K562 (cell line): Measurements from ENCODE around the gene TMA16. TPM values are rescaled to one million over a fixed set of nuclear protein-coding genes. Genes with fewer than 3 reads are reported as not detected.

Experiments used
- ATF1 ChIP-seq, 2 experiments: fragments of 450-650 bp in 1 of 2; IDR thresholded peaks; 2 replicates each; pipeline ENCODE4 v1.6.1; 2016; ENCODE audit warnings: missing compliant biosample characterization in 1 of 2, missing genetic modification characterization in 1 of 2
- CREB5 ChIP-seq: fragments of 250-450 bp; sonication (Bioruptor Pico); IDR thresholded peaks from 2 replicates; pipeline ENCODE4 v1.5.0; 2020; ENCODE audit warnings: mild to moderate bottlenecking
- FIP1L1 ChIP-seq: fragments of 200-400 bp; formaldehyde crosslinking; IDR thresholded peaks from 2 replicates; pipeline ENCODE4 v1.6.1; 2018; ENCODE audit warnings: mild to moderate bottlenecking, low read depth, low read length; ENCODE audit not compliant: poor library complexity, severe bottlenecking
- FOXP1 ChIP-seq: sonication (generic); formaldehyde crosslinking; IDR thresholded peaks from 2 replicates; pipeline ENCODE4 v1.8.0; 2022; ENCODE audit warnings: mild to moderate bottlenecking, missing genetic modification reagents
- HDAC2 ChIP-seq: fragments of 450-650 bp; IDR thresholded peaks from 2 replicates; pipeline ENCODE4 v1.6.1; 2016; ENCODE audit warnings: mild to moderate bottlenecking
- HDAC6 ChIP-seq: IDR thresholded peaks from 2 replicates; pipeline ENCODE4 v1.6.1; 2012; ENCODE audit warnings: low read depth, mild to moderate bottlenecking, control low read depth, inconsistent platforms, low read length, moderate library complexity
- MED1 ChIP-seq: sonication (generic); formaldehyde crosslinking; IDR thresholded peaks from 2 replicates; pipeline ENCODE4 v1.8.1; 2023; ENCODE audit warnings: missing genetic modification reagents, borderline replicate concordance
- PHF21A ChIP-seq: fragments of 450-650 bp; IDR thresholded peaks from 2 replicates; pipeline ENCODE4 v1.6.1; 2017; ENCODE audit warnings: low read depth, borderline replicate concordance
- PYGO2 ChIP-seq: fragments of 450-650 bp; IDR thresholded peaks from 2 replicates; pipeline ENCODE4 v1.6.1; 2016; ENCODE audit warnings: mild to moderate bottlenecking, missing genetic modification characterization, moderate library complexity, missing compliant biosample characterization
- RAD51 ChIP-seq: fragments of 450-650 bp; IDR thresholded peaks from 2 replicates; pipeline ENCODE4 v1.7.1; 2016; ENCODE audit warnings: low read depth, mild to moderate bottlenecking, borderline replicate concordance
- REST ChIP-seq, 2 experiments: fragments of 450-650 bp; formaldehyde crosslinking in 1 of 2; IDR thresholded peaks; 2 replicates each; pipeline versions ENCODE4 v1.4.0 to v1.6.1; 2014 to 2020; ENCODE audit warnings: mild to moderate bottlenecking in 2 of 2, borderline replicate concordance in 1 of 2, low read depth in 1 of 2
- SMARCA5 ChIP-seq: fragments of 450-650 bp; IDR thresholded peaks from 2 replicates; pipeline ENCODE4 v1.6.1; 2016
- TFAM ChIP-seq: fragments of 250-450 bp; sonication (Bioruptor Pico); conservative IDR thresholded peaks from 2 replicates; pipeline ENCODE4 v1.5.0; 2021; ENCODE audit warnings: mild to moderate bottlenecking, moderate library complexity
- ZBTB33 ChIP-seq: sonication (generic); formaldehyde crosslinking; IDR thresholded peaks from 2 replicates; pipeline ENCODE4 v1.8.1; 2023; ENCODE audit warnings: mild to moderate bottlenecking, missing genetic modification reagents
- ZNF212 ChIP-seq: fragments of 450-650 bp; formaldehyde crosslinking; IDR thresholded peaks from 2 replicates; pipeline ENCODE4 v1.4.0; 2020; ENCODE audit warnings: mild to moderate bottlenecking
- ZNF76 ChIP-seq: fragments of 250-450 bp; sonication (Bioruptor Pico); IDR thresholded peaks from 2 replicates; pipeline ENCODE4 v1.4.0; 2020; ENCODE audit warnings: mild to moderate bottlenecking, moderate library complexity, borderline replicate concordance
- polyA plus RNA-seq, 8 experiments: library from polyadenylated mRNA; depleted of rRNA in 4 of 8; stranded (reverse) in 5 of 8; unstranded in 3 of 8; fragments of >200 nt; fragmentation: Nextera tagmentation in 2 of 8; fragmentation: Illumina TruSeq in 1 of 8; extraction: Ambion mirVana in 2 of 8; extraction: Trizol in 1 of 8; gene quantifications; 2 replicates each; pipeline versions ENCODE4 v1.2.1 to v1.2.3, GENCODE V29; 2011 to 2014; ENCODE audit warnings: inconsistent platforms in 1 of 8, missing spikeins in 1 of 8
- total RNA-seq, 7 experiments: library from RNA; depleted of rRNA in 6 of 7; stranded (reverse); fragments of >200 nt in 6 of 7; fragmentation: Illumina TruSeq in 2 of 7; extraction: Trizol in 2 of 7; gene quantifications; 2 replicates each; pipeline versions ENCODE4 v1.2.1 to v1.2.3, GENCODE V29; 2011 to 2021; ENCODE audit warnings: low replicate concordance in 1 of 7

The TMA16 gene
- total and polyA plus RNA-seq, 9 of the 15 experiments (the other 6 are each of a cell fraction or from before 2014, with no cell fraction given) = 27.7 to 74.8 (median 66.6) TPM

GRCh38 chr4:163494360-163495241 lies at the start of gene TMA16 (continued):
- TF ChIP-seq ZBTB33 (CRISPR knock-in tag) (peak; percentile 85), HDAC2 (peak; percentile 79), MED1 (CRISPR knock-in tag) (no peak), FIP1L1 (peak; percentile 67), HDAC6 (no peak), REST (IDR thresholded peaks at IDR 0.05; ENCODE audit: borderline replicate concordance) (no peak), REST (CRISPR knock-in tag; IDR thresholded peaks at IDR 0.05; ENCODE audit: low read depth) (no peak), SMARCA5 (no peak), CREB5 (CRISPR knock-in tag) (no peak), PHF21A (peak; percentile 85), FOXP1 (CRISPR knock-in tag) (no peak), ATF1 (CRISPR knock-in tag; IDR thresholded peaks at IDR 0.05) (0 out of 2 replicates have a peak, but pooled peaks have one; percentile 10), ATF1 (tag; IDR thresholded peaks at IDR 0.05) (peak; percentile 84), TFAM (CRISPR knock-in tag) (no peak), RAD51 (peak; percentile 28; the same call in 1 of the 2 replicates), PYGO2 (tag) (no peak), ZNF212 (CRISPR knock-in tag) (no peak), ZNF76 (0 out of 2 replicates have a peak, but pooled peaks have one; percentile 9)
